Hematopoietic multipotent progenitor cell treated with erythropoietin and hydrocortisone succinate and interleukin-3 and kit ligand, for 17 days (in vitro differentiated cells): ENCODE data around the gene NPLOC4.
"Not testable (repeated sequence)": the region's sequence is repeated elsewhere in the genome, so short reads cannot be mapped to it uniquely, and the experiment has no call there.

Experiments
- DNase-seq: peaks from one replicate; pipeline ENCODE4 v3.0.0-alpha.2; 2015; ENCODE audit warnings: low spot score

NPLOC4 gene

DNA sequence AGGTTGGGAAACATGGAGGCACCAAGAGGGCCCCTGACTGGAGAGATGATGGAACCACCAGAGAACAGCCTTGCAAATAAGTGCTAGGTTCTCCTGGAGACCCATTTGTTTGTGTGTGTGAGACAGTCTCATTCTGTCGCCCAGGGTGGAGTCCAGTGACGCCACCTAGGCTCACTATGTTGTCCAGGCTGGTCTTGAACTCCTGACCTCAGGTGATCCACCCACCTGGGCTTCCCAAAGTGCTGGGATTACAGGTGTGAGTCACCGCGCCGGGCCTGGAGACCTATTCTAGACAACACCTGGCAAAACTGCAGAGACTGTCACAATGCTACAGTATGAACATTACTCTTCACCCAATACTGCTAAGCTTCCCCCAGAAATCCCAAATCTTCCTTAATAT, 1.5 kb downstream of the NPLOC4 start:
- no peak for DNase-seq

GRCh38 chr17:81631482-81631881, 5.4 kb downstream of the NPLOC4 start:
- no peak for DNase-seq

- no peak for DNase-seq
These were observed 6.6 kb downstream of the NPLOC4 start for GRCh38 chr17:81630274-81630673.

DNA sequence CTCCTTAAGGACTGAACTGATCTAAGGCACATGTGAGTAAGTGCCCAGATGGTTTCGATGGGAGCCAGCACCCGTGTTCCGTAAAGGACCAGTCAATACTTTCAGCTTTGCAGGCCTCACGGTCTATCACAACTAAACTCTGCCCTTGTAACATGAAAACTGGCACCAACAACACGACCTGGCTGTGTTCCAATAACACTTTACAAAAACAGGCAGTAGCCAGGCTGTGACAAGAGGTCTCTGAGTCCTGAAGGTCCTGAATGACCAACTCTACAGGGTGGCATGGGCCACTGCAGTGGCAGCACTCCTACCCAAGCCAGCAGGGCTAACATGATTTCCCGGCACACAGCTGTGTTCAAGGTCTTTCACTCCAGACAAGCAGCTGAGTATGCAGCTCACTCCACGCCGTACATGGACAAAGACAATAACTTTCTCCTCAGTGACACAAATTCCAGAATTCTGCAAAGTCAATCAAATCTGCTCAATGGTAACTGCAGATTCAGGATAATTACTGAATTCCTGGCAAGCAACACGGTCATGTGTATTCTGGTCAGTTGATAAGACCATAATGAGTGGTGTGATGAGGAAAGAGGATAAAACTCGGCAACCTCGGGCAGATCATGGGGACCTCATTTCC, 15.3 kb downstream of the NPLOC4 start:
- no peak for DNase-seq

DNA sequence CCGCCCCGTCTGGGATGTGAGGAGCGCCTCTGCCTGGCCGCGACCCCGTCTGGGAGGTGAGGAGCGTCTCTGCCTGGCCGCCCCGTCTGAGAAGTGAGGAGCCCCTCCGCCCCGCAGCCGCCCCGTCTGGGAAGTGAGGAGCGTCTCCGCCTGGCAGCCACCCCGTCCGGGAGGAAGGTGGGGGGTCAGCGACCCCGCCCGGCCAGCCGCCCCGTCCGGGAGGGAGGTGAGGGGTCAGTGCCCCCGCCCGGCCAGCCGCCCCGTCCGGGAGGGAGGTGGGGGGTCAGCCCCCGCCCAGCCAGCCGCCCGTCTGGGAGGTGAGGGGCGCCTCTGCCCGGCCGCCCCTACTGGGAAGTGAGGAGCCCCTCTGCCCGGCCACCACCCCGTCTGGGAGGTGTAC, 18.6 kb downstream of the NPLOC4 start:
- DNase-seq, result not testable (repeated sequence)

DNA sequence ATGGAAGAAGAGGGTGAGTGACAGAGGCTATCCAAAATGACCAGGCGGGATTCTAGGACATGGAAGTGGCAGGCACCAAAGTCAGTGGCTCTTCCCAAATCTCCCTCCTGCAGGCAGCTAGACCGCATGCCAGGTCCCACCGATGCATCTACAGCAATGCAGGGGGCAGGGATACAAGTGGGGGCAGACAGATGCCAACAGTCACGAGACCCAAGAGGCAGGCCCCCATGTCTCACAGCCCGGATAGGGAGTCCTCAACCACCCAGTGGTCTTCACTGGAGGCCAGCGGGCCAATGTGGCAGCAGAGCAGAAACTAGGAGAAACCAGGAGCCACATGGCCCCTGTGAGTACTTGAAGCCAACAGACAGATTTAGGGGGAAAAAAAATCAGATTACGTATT, 20.0 kb downstream of the NPLOC4 start:
- no peak for DNase-seq

DNA sequence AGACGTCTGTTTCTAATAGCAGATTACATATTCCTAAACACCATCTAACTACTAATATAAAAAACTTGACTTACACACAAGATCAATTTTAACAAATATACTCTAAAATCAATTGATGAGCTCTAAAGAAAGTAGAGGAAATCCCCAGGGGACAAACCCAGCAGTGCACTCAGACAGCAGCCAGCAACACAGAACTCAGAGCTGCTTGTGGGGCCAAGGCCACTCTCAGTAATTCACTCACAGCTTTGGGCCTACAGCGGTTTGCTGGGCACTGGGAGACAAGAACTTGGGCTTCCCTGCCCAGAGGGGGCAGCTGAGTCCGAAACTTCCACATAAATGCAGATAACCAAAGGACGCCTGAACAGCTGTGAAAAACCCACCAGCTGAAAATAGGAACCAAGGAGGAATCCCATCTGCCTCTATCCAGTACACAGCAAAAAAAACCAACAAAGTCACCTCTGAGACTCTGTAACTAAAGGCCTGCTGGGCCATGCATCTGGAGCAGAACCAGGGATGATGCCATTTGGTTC, 21.4 kb downstream of the NPLOC4 start:
- DNase-seq, result no peak

GRCh38 chr17:81612172-81612970, 24.5 kb downstream of the NPLOC4 start:
- DNase-seq, result no peak

GRCh38 chr17:81609541-81610311, 27.2 kb downstream of the NPLOC4 start:
- no peak for DNase-seq

- no peak for DNase-seq
These were observed 28.3 kb downstream of the NPLOC4 start for GRCh38 chr17:81608605-81609004.

GRCh38 chr17:81608082-81608481, 28.8 kb downstream of the NPLOC4 start:
- DNase-seq, result no peak

DNA sequence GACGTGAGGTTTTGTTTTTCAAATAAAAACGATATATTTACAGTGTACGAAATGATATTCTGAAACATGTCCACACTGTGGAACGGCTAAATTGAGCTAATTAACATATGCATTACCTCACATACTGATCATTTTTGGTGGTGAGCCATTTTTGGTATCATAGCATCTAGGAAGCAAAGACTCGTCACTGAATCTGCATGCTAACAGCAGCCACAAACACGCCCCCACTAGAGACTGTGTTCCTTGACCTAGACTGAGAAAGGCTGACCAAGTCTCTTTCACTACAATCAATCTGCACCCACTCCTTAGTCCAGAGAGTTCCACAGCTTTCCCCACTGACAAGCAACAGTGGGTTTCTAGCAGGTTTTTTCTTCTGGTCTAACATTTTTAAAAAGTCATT, 29.5 kb downstream of the NPLOC4 start:
- no peak for DNase-seq

DNA sequence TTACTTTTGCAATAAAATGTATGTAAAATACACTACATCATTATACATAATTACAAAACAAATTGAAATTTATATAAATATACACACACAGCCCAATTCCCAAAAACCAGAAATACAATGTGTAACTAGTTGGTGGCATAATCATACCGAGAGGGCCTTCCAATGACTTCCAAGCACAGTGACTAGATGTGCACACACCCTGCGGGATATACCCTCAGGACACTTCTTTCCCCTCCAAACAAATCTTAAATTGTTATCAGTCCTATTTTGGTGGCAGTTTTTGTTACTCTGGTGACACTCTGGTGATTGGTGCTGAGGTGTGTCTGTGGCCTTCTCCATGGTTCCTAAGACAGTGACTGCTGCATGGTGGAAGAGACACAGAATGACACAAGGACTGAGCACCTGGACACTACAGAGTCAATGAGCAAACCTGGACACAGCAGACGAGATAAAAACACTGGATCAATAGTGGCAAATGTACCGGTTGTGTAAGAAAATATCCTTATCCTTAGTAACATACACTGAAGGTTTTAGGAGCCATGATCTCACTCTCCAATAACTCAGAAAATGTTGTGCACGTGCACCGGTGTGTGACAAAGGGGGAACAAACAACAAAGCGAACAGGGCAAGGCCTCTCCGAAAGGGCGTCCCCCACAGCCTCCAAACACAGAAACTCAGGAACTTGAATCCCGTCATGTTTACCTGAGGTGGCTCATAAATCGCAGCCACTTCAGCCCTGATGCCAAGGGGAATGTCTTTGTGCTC, 32.9 kb downstream of the NPLOC4 start:
- DNase-seq, result no peak

- DNase-seq, result peak; percentile 64
These were observed 35.3 kb downstream of the NPLOC4 start for GRCh38 chr17:81601525-81602120.

DNA sequence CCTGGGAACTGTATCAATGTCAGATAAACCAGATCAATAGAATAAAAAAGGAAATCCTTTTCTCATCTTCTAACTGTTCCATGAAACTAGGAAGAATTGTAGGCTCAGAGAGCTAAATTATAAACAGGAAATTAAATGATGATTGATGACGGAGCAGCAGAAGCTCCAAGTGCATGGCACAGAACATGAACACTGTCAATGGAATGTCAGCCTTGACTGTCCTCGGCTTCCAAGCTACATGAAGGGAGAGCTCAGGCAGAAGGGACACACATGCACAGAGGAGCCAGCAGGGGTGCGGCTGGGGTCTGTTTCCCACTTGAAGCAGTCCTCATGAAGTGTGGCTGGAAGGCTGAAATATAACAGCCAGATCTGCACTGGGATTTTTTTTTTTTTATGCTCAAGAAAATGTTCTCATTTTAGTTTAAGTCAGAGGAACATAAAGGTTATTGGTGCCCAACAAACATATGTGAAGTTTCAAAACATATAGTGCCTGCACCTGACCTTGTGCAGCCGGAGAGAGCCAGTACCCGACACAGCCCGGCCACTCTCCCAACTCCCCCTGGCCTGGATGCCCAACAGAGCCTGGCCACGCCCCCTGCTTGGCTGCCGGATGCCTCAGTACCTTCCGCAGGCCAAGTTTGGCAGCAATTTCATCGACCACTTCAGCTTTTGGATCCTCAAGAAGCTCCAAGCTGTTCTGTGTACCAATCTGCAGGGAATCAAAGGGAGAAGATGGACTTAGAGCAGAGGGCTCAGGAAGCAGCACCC, 37.0 kb downstream of the NPLOC4 start:
- no peak for DNase-seq

GRCh38 chr17:81593105-81593871, 43.6 kb downstream of the NPLOC4 start:
- no peak for DNase-seq

- DNase-seq, result no peak
These were observed 44.9 kb downstream of the NPLOC4 start for GRCh38 chr17:81591971-81592370.

- no peak for DNase-seq
These were observed 46.8 kb downstream of the NPLOC4 start for GRCh38 chr17:81590121-81590520.

GRCh38 chr17:81589612-81590011, 47.3 kb downstream of the NPLOC4 start:
- no peak for DNase-seq

DNA sequence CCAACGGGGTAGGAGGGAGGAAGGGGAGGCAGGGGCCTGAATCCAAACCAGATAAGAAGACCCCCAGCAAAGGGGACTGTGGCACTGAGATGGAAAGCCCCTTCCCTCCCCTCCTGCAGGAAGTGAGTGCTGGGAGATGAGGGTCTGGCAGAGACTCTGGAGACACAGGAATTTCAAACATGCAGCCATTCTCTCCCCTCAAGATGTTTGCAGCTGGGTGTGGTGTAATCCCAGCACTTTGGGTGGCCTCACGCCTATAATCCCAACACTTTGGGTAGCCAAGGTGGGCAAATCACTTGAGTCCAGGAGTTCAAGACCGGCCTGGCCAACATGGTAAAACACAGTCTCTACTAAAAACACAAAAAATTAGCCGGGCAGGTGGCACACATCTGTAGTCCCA, 50.8 kb downstream of the NPLOC4 start:
- DNase-seq, result no peak
